HG03520 (cell line): ENCODE data around the gene LRFN3.
A peak's percentile ranks its signal among the peaks of the same experiment; 100 is the strongest.
"Not testable (repeated sequence)": the region's sequence is repeated elsewhere in the genome, so short reads cannot be mapped to it uniquely, and the experiment has no call there.

Experiments used
- ATAC-seq: cut with Tn5 transposase; IDR thresholded peaks from one replicate; pipeline ENCODE4 v1.9.1; 2021; ENCODE audit warnings: mild to moderate bottlenecking, moderate library complexity; ENCODE audit not compliant: unreplicated experiment

LRFN3 gene

GRCh38 chr19:35905178-35905727 is 30.9 kb upstream of the LRFN3 start:
- no peak for ATAC-seq

GRCh38 chr19:35907377-35907745 is 28.8 kb upstream of the LRFN3 start:
- no peak for ATAC-seq

GRCh38 chr19:35908010-35908441 is 28.1 kb upstream of the LRFN3 start, which contains the start of gene TYROBP:
Gene TYROBP (minus strand): TSS chr19:35908295. CDS start chr19:35908228, 67 bp downstream.
- ATAC-seq, result no peak

DNA sequence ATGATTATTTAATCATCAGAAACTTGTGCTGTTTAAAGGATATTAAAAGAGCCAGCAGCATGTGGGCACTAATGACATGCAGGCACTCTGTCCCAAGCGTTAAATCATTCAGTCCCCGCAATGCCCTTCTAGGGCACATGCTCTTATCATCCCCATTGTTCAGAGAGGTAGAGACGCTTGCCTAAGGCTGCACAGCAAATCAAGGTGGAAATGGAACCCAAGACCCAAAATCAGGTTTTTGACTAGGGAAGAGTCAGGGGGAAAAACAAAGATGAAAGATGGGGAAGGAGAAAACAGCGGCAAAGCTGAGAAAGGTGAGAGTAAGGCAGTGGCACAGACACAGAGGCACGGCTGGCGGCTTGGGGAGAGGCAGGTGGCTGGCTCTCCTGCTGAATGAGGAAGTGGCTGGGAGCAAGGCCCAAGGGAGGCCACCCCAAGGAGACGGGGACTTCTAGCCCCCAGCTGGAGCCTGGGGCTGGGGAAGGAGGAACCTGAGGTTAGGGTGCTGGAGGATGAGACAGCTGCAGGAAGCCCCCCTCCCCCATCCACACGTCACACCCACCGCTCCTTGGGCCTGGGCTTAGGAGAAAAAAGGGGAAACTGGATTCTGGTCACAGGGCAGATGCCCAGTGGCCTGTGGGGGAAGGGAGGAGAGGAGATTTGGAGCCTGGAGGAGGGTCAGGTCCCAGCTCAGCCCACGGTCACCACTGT is 27.0 kb upstream of the LRFN3 start:
- no peak for ATAC-seq

DNA sequence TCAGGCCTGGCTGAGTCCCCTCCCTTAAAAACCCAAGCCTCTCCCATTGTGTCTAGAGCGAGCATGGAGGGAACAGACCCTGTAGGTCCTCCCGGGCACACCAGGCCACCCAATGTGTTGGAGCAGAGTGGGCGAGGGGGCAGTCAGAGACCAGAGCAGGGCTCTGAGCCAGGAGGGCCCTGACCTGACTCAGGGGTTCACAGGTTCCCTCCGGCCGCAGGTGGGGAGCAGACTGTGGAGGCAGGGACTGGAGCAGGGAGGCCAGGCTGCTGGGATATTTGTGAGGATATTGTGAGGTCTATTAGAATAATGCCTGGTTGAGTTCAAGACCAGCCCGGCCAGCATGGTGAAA is 26.5 kb upstream of the LRFN3 start:
- ATAC-seq, result no peak

DNA sequence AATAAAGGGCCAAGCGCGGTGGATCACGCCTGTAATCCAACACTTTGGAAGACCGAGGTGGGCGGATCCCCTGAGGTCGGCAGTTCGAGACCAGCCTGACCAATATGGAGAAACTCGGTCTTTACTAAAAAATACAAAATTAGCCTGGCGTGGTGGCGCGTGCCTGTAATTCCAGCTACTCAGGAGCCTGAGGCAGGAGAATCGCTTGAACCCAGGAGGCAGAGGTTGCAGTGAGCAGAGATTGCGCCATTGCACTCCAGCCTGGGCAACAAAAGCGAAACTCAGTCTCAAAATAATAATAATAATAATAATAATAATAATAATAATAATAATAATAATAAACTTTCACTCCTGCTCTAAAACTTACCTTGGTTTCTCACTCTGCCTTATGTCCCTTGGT is 25.8 kb upstream of the LRFN3 start:
- ATAC-seq, result not testable (repeated sequence)

GRCh38 chr19:35911173-35911572 is 25.0 kb upstream of the LRFN3 start:
- no peak for ATAC-seq

DNA sequence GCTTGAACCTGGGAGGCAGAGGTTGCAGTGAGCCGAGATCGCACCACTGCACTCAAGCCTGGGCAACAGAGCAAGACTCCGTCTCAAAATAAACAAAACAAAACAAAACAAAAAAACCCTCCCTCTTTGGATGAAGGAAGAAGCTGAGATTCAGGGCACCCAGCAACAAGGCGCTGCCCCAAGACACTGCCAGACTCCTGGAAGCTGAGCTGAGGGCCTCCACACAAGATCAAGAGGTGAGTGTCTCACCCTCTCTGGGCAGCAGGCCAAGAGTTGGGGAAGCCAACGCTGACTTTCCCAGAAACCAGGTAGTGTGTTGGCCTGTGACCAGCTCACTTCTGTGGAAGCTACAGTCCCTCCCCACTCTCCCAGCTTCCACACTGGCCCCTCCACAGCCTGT is 24.4 kb upstream of the LRFN3 start:
- ATAC-seq, result no peak

DNA sequence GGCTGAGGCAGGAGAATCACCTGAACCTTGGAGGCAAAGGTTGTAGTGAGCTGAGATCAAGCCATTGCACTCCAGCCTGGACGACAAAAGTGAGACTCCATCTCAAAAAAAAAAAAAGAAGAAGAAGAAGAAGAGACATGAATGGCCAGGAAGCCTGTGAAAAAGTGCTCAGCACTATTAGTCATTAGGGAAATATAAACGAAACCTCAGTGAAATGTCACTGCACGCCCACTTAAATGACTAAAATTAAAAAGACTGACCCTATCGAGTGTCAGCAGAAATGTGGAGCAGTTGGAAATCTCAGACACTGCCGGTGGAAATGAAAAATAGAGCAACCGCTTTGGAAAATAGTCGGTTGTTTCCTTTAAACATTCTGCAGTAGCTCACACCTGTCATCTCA is 22.6 kb upstream of the LRFN3 start:
- no peak for ATAC-seq

DNA sequence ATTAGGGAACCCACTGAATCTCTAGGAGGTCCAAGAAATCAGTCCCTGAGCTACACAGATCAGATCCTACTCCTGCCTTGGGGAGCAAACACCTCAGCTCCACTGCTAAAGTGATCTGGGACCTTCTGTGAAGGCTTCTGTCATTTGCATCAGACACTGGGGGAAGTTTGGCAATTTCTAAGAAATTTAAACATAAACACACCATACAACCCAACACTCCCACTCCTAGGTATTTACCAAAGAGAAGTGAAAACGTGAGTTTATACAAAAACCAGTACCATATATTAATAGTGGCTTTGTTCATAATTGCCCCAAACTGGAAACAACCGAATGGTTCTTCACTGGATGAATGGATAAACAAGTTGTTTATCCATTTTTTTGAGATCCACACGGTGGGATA is 20.7 kb upstream of the LRFN3 start:
- no peak for ATAC-seq

- ATAC-seq, result no peak
These were observed 16.9 kb upstream of the LRFN3 start for GRCh38 chr19:35919306-35919705.

GRCh38 chr19:35921012-35921411 is 15.2 kb upstream of the LRFN3 start:
- no peak for ATAC-seq

DNA sequence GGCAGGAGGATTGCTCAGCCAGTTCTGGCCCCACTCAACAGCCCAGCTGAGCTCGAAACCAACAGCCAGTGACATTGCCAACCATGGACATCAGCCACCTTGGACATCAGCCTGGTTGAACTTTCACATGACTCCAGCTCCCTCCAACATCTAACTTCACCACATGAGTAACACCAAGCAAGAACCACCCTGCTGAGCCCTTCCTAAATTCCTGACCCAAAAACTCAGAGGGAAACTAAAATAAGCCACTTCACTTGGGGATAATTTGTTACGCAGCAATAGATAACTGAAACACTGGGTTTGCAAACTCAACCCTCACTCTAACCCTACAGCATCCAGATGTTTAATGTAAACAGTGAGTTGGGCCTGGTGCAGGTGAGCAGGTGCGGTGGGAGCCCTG is 10.7 kb upstream of the LRFN3 start:
- ATAC-seq, result no peak

GRCh38 chr19:35928507-35928906 is 7.7 kb upstream of the LRFN3 start:
- ATAC-seq, result no peak

GRCh38 chr19:35929876-35930275 is 6.3 kb upstream of the LRFN3 start:
- ATAC-seq, result no peak

DNA sequence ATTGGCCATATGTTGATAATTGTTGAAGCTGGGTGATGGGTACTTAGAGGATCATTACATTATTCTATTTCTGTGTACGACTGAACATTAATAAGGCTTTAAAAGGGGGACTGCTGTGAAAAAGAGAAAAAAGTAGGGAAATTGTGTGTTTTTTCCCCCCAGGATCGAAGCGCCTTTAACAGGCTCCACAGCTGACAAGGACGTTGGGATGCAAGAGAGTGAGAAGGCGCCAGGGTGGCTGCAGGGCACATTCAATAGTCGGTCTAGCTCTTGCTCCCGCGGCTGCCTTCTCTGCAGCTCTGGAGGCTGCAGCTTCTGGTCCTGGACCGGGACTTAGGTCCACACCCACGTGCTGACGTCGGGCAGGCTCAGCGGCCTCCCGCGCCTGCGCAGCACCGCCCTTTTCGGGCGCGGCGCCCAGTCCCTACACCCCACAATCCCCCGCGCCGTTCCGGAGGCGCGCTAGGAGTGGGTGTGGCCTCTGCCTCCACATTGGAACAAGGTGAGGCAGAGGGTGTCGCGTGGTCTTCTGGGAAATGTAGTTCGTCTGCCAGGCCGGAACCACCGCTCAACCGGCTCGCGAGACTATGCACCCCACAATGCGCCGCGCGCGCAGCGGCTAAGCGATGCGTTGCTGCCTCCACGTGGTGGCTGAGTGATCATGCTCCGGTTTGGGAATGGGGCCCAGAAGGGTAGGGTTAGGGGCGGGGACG is 4.9 kb upstream of the LRFN3 start:
- peak; percentile 87 for ATAC-seq

DNA sequence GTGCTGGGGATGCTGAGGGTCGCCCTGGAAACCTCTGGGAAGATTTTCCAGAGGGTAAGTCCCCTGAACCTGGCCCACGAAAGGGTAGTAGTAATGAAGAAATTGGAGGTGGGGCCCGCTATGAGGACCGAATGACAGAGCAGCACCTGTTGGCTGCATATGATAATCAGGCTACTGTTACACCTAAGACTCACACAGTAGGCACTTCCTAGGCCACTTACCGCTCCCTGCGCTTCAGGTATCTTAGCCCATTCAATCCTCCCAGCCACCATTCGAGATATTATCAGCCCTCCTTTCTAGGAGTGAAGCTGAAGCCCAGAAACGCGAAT is 4.3 kb upstream of the LRFN3 start:
- no peak for ATAC-seq

DNA sequence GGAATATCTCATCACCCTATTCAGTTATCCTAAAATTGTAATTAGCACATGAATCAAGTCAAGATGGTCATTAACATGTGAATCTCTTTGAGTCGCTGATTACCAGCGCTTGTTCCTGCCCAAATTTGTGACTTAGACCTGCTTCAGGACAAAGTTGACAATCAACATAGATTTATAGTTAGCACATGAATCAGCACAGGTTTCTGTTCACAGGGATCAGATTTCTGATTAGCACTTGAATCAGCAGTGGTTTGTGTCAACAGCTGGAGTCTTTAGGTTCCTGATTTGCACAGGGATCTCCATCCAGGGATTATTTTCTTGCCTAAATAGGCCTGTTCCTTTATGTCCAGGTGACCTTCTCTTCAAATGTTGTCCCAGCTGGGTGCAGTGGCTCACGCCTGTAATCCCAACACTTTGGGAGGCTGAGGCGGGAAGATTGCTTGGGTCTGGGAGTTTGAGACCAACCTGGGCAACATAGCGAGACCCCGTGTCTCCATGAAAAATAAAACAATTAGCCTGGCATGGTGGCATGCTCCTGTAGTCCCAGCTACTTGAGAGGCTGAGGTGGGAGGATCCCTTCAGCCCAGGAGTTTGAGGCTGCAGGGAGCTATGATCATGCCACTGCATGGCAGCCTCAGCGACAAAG is 3.8 kb upstream of the LRFN3 start:
- ATAC-seq, result no peak

DNA sequence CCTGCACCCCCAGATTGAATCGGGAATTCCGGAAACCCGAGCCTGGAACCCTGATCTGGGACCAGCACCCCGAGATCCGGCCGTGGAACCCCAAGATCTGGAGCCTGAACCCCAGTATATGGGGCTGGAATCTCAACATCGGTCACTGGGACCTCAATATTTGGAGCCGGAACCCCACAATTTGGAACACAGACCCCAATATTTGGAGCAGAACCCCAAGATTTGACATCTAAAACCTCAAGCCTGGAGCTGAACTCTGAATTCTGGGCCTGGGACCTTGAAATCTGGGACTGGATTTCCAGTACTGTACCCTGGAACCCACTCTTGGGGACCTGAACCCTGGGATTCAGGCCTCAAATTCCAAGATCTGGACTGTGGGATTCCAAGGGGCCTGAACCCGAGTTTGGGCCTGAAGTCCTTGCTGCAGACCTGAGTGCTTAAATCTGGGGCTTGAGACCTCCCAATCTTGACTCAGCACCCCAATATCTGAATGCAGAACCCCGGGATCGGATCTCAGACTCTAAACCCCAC is 629 bp downstream of the LRFN3 start:
- ATAC-seq, result no peak

DNA sequence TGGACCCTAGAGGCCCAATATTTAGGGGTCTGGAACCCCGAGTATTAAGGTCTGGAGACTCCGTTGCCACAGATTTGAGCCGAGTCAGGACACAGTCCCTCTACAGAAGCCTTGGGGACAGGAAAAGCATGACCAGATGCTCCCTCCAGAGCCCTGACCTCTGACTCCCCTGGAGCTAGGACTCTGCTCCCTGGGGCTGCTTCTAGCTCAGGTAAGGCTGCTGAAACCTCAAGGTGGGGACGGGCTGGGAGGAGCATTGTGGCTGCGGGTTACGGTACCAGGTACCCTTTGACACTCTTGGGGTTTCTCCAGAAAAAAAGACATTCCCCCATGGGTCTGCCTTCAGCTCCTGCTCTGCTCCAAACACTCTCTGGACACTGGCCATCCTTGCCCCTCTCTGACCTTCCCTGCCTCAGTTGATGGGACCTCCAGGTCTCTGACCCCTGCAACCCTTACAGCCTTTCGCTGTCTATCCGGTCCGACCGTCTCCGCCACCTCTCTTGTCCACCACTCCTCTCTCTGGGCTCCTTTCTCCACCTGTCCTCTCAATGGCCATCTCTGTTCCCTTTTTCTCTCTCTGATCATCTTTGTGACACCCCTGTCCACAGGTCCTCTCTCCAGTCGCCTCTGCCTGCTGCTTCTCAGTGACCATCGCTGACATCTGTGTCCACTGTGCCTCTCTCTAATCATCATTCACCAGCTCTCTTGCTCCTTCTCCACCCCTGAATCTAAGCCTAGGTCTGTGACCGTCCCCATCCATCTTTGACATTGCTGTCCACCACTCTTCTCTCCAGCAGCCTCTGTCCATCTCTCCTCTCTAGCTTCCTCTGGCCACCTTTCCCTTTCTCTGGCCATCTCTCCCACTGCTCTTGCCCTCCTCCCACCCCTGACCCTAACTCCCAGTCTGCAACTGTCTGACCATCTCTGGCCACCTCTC is 1.4 kb downstream of the LRFN3 start:
- no peak for ATAC-seq
